ENCODE data around the gene IL17RA.

Gene IL17RA

GRCh38 chr22:17101475-17102296 is 16.9 kb downstream of the IL17RA start:
- no peaks in the 10 kb centered on the region for H3K36me3 ChIP-seq (ENCODE audit: low read length)
- H3K79me2 ChIP-seq (ENCODE audit: insufficient read depth, low read length) = no peaks in the 10 kb centered on the region
- H4K20me1 ChIP-seq (ENCODE audit: low read depth, low read length) = no peaks in the 10 kb centered on the region
- no peaks in the 10 kb centered on the region for H3K27me3 ChIP-seq (ENCODE audit: low read length)
- no peak overlapping the region for H3K27ac ChIP-seq (ENCODE audit: low read depth, low read length)
- H3K9ac ChIP-seq (ENCODE audit: low read length) = no peak overlapping the region
- no peaks in the 10 kb centered on the region for H3K9me3 ChIP-seq (ENCODE audit: insufficient read depth, low read length)
- no peaks in the 10 kb centered on the region for H3K9me2 ChIP-seq (replicated peaks; ENCODE audit: insufficient read depth, low read length)
- no peaks in the 10 kb centered on the region for H3F3A ChIP-seq (ENCODE audit: insufficient read depth)
- H3K4me2 ChIP-seq (ENCODE audit: low read depth, low read length, poor library complexity, severe bottlenecking) = no peak overlapping the region
- no peak overlapping the region for H3K4me3 ChIP-seq (ENCODE audit: insufficient read depth, low read length, poor library complexity, severe bottlenecking)
- TF ChIP-seq EZH2phosphoT487 (conservative IDR thresholded peaks at IDR 0.05; ENCODE audit: low read length) (no peak), CTCF (IDR thresholded peaks at IDR 0.05; ENCODE audit: insufficient read depth, low read length, poor library complexity, severe bottlenecking) (no peak)
- no peak overlapping the region for H2AFZ ChIP-seq (ENCODE audit: low read depth, low read length, severe bottlenecking)

- TF ChIP-seq CTCF (IDR thresholded peaks at IDR 0.05; ENCODE audit: insufficient read depth, low read length, poor library complexity, severe bottlenecking) = no peak
- TF ChIP-seq EZH2phosphoT487 (conservative IDR thresholded peaks at IDR 0.05; ENCODE audit: low read length) = no peak
- H3K9me3 ChIP-seq (ENCODE audit: insufficient read depth, low read length) = no peaks in the 10 kb centered on the region
- no peaks in the 10 kb centered on the region for H3K27me3 ChIP-seq (ENCODE audit: low read length)
- no peaks in the 10 kb centered on the region for H3K9me2 ChIP-seq (replicated peaks; ENCODE audit: insufficient read depth, low read length)
- no peak overlapping the region for H2AFZ ChIP-seq (ENCODE audit: low read depth, low read length, severe bottlenecking)
- H4K20me1 ChIP-seq (ENCODE audit: low read depth, low read length) = no peaks in the 10 kb centered on the region
- no peak overlapping the region for H3K9ac ChIP-seq (ENCODE audit: low read length)
- H3K4me2 ChIP-seq (ENCODE audit: low read depth, low read length, poor library complexity, severe bottlenecking) = no peak overlapping the region
- H3K4me3 ChIP-seq (ENCODE audit: insufficient read depth, low read length, poor library complexity, severe bottlenecking) = no peak overlapping the region
- no peaks in the 10 kb centered on the region for H3F3A ChIP-seq (ENCODE audit: insufficient read depth)
- no peaks in the 10 kb centered on the region for H3K36me3 ChIP-seq (ENCODE audit: low read length)
- H3K27ac ChIP-seq (ENCODE audit: low read depth, low read length) = no peak overlapping the region
- H3K79me2 ChIP-seq (ENCODE audit: insufficient read depth, low read length) = no peaks in the 10 kb centered on the region
These were observed 17.5 kb downstream of the IL17RA start for GRCh38 chr22:17102297-17102667.

GRCh38 chr22:17103351-17103750 is 18.6 kb downstream of the IL17RA start:
- Histone ChIP-seq H3K4me2 (ENCODE audit: low read depth, low read length, poor library complexity, severe bottlenecking) (no peak overlapping the region), H3K9ac (ENCODE audit: low read length) (no peak overlapping the region), H4K20me1 (ENCODE audit: low read depth, low read length) (no peaks in the 10 kb centered on the region), H3K27me3 (ENCODE audit: low read length) (no peaks in the 10 kb centered on the region), H3K79me2 (ENCODE audit: insufficient read depth, low read length) (no peaks in the 10 kb centered on the region), H3F3A (ENCODE audit: insufficient read depth) (no peaks in the 10 kb centered on the region), H3K9me3 (ENCODE audit: insufficient read depth, low read length) (no peaks in the 10 kb centered on the region), H2AFZ (ENCODE audit: low read depth, low read length, severe bottlenecking) (no peak overlapping the region), H3K36me3 (ENCODE audit: low read length) (no peaks in the 10 kb centered on the region), H3K27ac (ENCODE audit: low read depth, low read length) (no peak overlapping the region), H3K9me2 (replicated peaks; ENCODE audit: insufficient read depth, low read length) (no peaks in the 10 kb centered on the region), H3K4me3 (ENCODE audit: insufficient read depth, low read length, poor library complexity, severe bottlenecking) (no peak overlapping the region)
- no peak for TF ChIP-seq EZH2phosphoT487 (conservative IDR thresholded peaks at IDR 0.05; ENCODE audit: low read length)
- no peak for TF ChIP-seq CTCF (IDR thresholded peaks at IDR 0.05; ENCODE audit: insufficient read depth, low read length, poor library complexity, severe bottlenecking)
